Stimulated activated CD4-positive, alpha-beta T cell treated with anti-CD3 and anti-CD28 coated beads, TNF-alpha, amount 100 ng/mL, for 4 hours (primary cell): ENCODE results near the gene ITGA5.

Experiments
- DNase-seq, 3 experiments: peaks; one replicate each; pipeline ENCODE4 v3.0.0-alpha.2; 2020; ENCODE audit warnings: low read depth in 3 of 3

Gene ITGA5

DNA sequence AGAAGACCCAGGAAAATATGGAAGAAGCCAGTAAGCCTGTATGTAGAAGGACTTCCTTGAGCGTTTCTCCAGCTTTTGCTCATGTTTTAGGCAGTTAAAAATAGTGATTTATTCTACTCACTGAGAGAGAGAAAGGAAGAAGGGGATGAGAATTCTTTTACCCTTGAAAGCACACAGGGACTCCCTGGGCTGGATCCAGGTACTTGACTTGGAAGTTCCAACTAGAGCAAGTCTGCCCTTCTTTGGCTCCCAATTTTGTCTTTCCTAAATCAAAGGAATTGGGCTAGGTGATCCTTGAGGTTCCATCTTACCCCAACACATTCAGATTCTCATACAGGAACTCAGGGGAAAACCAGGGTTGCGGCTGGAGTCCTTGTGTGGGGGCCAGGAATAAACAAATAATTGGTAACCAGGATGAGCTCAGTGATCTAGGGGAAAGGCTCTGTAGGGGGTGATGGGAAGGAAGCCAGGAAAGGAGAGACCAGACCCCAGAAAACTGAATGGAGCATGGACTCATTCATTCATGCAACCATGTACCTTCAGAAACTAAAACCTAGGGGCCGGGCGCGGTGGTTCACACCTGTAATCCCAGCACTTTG is 11.5 kb upstream of the ITGA5 start:
- DNase-seq = no peak

DNA sequence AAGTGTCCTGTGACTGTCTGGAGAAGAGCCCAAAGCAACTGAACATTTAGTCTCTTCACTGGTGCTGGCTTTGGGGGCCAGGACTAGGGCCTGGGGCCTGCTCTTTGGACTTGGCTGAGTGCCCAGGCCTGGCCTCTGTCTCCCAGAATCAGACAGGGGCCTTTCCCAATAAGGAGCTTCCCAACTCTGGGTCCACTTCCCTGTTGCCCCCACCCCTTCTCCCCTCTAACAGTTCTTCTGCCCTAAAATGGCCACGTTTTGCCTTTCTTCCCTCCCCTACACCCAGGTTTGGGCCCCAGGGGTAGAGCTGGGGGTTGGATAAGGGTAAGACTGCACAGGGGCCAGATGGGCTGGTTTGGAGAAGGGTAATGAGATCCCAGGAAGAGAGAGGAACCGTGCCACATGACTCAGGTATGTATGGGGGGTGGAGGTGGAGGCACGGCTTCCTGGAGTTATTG is 10.0 kb upstream of the ITGA5 start:
- no peak for DNase-seq

DNA sequence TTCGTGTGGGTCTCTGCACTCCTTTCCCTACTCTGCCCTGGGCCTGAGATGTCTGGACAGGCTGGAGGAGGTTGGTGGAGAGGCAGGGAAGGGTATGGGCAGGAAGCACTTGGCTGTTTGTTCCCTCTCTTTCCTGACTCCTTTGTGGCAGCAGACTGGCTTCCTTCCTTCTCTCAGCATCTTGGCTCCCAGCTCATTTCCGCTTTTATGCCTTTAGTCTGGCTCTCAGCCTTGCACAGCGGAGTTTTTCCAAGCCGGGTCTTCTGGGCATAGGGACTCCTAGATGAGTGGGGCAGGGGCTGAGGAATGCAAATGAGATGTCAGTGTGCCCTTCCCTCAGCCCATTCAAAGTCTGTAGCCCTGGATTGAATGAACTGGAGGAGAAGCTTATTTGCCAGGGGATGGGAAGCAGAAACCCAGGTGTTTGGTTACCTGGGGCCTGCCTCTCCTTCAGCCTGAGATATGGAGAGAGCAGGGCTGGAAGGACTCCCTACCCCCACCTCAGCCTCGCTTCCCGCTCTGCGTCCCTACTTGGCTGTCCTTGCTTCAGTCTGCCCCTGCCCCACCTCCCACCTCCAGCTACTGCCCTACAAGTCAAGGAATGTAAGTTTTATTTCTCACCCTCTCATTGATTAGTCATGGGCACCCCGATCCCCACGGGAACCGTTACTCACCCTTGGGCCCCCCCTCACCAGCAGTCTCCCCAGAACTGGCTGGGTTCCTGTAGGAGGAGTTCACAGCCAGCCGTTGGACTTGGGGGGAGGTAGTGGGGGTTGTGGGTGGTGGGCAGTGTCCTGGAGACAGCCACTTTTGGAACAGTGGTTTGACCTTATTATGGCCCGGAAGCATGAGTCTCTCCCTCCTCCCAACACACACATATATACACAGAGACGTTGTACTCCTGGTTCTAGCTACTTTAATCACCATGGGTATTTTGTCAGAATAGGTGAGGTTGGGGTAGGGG is 9.3 kb upstream of the ITGA5 start:
- DNase-seq = no peak

DNA sequence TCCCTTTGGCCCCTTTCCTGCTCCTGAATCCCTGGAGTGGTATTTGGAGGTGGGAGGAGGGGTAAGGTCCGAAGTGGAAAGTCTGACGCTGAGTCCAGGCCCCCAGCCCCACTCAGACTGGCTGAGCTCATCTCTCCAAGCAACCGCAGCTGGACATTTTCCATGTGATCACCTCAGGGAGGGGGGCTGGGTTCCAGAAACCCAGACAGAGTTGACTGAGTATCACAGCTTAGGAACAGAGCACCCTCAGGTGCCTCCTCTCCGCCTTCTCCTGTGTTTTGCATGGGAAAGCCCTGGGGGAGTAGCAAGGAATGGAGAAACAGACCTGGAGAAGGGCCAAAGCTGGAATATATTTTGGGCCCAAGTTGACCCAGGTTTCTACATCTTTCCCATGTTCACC is 8.0 kb upstream of the ITGA5 start:
- DNase-seq = no peak

DNA sequence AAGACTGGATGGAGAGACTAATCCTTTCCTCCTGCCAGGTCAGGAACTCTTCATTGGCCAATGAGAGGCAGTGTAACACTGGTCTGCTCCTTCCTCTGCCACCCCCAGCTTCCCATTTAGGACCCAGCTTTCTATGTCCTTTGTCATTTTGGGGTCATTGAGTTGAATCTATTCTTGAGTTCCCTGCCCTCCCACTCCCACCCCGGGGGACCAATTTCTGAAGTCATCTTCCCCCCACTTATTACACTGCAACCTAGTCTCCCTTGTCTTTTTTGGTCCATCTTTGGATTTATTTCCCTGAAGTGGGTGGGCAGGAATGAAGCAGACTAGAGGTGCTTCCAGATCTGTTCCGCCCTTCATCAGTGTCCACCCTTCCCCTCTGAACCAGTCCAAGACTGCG is 7.6 kb upstream of the ITGA5 start:
- no peak for DNase-seq

DNA sequence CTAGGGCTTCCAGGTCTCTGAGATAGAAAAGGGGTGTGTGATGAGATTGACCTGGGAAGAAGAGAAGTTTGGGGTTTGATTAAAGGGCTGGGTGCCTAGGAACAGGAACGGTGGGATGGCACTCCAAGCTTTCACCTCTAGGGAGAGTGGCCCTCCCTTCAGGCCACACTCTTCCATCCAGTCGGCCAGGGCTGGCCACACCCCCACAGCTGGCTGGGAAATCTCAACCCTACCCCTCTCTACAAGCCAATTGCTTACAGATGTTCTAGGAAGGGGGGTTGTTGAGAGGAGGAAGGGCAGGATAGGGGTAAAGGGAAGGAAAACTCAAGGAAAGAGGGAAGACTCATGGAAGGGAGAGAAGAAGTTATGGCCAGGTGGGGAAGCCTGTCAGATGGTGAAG is 6.6 kb upstream of the ITGA5 start:
- DNase-seq = no peak

DNA sequence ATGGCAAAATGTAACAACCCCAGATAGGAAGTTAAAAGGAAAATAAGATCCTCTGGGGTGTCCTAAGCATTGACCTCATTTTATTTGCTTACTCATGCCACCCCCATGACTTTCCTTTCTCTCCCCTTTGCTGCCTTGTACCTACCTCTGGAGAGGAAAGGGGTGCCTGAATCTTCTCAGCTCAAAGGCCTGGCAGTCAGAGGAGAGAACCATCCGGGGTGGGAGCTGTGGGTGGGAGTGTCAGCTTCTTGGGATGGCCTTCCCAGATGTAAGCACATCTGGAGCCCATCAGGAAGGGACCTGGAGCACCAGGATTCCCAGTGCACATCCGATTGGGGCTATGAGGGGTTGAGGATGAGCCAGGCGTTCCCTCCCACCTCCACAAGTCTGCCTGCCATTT is 5.2 kb upstream of the ITGA5 start:
- DNase-seq = no peak

DNA sequence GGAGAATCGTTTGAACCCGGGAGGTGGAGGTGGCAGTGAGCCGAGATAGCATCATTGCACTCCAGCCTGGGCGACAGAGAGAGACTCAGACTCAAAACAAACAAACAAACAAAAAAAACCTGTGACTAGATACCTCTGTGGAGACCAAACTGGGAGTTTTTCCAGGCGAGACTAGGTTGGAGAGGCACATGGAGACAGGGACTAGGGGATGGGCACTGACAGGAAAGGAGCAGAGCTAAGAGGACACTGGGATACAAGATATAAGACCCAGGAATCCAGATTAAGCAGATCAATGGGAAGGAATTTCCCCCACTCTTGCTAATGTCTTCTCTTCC is 4.7 kb upstream of the ITGA5 start:
- no peak for DNase-seq

DNA sequence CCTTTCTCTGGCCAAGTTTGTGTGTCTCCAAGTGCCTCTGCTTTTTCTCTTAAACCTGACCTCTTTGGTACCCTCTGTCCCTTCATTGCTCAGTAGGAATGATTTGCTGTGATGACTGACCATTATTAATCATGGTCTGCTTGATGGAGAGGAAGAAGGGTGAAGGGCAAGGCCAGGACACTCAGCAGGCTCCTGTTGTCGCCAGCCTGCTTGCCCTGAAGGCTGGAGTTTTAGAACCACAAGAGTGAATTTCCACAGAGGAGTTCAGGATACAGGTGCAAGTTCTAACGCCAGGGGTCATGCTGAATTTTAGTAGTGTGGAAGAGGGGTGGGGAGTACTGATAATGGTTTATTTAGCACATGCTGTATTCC is 2.8 kb upstream of the ITGA5 start:
- no peak for DNase-seq

DNA sequence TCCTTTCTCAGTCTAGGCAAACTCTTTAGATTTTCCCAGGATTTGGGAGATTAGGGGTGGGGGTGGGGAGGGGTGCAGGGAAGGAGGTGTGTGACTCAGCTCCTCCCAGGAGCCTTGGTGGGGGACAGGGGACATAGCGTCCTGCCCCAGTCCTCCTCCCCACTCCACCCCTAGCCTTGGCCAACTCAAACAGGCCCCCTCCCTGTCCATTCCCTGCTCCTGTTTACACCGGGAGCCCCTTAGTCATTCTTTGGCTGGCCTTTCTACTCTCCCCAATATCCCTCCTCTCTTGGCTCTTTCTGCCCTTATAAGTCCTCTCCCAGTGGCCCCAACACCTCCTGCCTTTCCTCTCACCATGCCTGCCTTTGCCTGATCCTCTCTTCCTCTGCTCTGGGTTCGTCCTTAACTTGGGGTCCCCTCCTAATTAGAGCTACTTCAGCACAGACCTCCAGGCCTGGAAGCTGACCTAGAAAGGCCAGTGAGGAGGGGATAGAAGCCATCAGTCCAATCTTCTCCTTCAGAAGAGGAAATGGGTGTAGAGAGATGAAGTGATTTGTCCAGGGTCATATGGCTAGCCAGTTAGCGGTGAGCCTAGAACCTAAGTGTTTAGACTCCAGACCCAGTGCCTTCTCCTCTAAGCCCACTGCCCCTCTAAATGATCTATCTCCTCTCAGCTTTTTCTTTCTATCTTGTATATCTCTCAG is 2.3 kb upstream of the ITGA5 start:
- DNase-seq = no peak

DNA sequence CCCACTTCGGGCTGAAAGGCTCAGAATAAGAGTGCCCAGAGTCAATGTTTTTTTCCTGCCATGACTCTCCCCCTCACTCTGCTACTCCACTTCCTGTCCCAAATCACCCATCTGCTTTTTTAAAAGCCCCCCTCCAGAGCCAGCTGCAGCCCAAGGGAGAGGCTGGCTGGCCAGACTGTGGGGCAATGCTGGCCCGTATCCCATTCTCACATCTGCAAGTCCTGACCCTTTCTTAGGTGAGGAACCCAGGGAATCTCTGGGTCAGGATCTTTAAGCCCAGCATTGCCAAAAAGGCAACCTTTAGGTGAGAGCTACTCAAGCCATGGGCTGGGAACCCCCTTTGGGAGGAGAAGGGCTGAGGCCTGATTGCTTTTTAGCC is 1.7 kb upstream of the ITGA5 start:
- no peak for DNase-seq

DNA sequence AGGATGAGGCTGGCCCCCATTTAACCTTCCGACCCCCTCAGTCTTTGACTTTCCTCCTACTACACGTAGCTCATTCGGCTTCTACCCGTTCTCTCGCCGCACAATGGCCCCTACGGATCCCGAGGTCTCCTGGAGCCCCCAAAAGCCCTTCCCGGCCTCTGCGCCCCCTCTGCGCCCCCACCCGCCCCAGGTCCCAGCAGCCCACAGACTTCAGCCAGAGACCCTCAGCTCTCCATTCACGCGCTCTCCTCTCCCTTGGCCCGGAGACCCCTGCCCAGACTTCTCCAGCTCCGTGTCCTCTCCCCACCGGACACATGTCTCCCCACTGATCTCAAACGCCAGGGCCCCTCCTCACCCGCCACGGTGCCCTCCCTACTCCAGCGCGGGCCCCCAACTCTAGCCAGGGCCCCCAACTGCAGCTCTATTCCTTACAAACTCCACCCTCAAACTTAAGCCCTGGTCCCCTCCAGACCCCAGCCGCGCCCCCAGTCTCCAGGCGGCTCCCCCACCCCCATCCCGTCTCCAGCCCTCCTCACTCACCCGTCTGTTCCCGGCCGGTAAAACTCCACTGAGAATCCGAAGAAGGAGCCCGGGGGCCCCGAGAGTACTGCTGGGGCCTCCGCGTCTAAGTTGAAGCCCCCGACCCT is 502 bp downstream of the ITGA5 start:
- no peak for DNase-seq

DNA sequence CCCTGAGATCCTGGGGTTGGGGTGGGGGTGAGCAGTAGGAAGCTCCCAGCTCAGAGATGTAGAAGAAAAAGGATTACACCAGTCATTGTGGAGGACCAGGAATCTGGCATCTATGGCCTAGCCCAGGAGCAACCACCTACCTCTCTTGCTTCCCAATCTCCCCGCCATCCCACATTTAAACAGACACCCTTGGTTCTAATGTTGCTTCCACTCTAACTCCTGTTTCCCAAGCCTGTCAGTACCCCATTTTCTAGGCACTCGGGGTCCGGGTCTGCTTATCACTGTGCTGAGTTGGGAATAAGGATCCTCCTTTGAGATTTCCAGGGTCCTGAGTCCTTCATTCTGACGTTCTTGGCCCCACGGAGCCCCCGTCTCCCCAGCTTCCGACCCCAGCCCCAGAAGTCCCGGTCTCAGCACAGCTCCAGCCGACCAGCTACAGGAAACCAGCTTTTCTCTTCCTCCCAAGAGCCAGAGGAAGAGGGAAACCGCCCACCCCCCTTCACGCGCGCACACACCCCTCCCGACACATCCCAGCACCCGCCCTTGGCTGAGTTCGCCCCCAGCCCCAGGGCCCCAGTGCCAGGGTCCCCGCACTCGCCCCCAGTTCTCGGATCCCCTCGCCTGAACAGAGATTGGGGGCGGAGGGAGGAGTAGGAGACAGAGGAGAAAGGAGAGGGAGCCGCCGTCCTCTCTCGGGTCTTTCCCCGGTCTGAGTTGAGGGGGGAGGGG is 1.2 kb downstream of the ITGA5 start:
- DNase-seq = no peak

DNA sequence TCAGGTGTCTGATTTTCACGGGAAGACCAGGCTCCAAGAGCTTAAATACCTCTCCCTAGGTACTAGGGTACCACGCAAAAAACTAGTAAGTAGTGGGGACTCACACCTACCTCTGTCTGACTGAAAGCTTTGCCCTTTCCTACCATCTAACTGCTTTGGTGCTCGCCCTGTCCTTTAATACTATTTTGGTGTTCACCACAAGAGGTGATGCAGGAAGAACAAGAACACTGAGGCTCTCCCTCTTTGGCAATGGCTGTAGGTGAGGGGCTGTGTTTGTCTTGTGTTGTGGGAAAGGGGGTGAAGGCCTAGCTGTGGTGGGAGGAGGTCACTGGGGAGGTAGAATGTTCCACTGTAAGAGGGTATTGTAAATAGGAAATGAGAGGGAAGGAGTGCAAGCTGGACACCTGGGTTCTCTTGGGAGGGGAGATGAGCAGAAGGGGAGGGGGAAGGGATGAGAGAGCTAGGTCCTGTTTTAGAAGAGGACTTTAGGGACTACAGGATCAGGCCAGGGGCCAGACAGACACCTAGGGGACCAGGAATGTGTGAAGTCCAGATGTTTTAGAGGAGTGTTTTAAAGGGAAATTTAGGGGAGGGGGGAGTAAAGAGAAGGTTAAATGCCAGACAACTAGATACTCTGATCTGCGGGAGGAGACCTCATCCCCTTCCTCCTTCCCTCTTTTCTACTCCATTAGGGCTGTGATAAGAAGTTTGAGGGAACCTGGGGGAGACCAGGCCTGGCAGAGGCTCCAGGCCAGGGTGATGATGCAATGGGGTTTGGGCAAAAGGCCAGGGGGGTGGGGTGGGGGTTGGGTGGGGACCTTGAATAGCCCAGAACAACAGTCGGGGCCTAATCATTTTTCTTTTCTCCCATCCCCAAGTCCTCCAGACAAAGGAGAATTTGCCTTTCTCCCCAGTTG is 2.1 kb downstream of the ITGA5 start:
- no peak for DNase-seq

DNA sequence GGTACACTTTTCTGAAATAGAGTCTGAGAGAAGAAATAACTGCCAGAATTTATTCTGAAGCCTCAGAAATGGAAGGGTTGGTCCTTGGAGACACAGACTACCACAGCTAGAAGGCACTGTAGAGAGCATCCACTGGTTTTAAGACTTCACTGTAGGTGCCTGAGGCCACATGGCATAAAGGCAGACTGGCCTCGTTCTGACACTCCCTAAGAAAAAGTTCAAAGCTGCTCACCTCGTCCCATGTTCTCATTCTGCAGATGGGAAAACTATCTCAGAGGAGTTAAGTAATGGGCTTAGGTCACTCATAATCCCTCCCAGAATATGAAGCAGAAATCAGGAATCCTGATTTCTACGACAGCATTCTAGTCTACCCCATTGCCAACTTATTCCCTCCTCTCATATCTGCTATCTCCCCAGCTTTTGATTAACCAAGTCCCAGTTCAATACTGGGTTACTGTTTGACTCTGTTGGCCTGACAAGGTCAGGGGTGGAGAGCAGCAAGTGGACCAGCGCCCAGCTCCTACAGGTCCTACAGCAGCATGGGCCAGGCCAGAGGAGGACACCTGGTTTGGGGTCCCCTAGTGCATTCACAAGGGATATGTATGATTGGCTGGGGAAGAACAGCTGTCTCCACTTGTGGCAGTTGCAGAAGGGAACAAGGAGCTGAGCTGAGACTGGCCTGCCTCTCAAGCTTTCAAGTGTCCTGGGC is 3.7 kb downstream of the ITGA5 start:
- DNase-seq = no peak

DNA sequence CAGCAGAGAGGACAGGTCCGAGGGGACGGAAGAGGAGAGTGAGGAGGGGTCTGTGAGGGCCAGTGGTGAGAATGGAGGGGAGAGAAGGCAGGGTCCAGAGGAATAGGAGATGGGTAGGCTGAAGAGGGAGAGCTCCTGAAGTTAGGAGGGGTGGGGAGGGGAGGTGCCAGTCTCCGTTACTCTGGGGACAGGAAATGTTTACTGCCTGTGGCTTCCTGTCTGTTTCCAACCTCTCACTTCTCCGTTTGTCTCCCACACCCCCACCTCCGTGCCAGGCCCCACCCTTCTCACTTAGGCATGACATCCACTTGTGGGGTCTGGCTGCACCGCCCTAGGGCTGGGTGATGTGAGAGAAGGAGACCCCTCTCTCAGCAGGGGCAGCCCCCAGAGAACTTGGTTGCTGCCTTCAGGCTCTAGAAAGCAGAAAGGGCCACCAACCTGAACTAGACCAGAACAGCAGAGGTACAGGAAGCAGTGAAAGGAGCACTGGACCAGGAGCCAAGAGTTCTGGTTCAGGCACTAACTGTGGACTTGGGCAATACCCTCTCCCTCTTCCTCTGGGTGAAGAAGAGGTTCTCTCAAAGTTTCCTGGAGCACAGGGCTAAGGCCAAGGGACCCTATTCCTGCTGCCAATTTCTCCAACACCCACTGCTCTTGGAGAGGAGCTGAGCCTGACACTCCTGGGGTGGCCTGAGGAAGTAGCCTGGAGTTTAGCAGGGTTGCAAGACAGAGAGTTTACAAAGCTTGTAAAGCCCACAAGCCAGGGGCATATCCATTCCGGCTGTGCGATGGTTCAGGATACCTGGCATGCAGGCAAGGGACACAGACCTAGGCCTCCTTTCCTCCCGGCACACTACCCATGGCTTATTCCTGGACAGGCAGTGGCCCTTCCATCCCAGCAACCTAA is 5.5 kb downstream of the ITGA5 start:
- DNase-seq = peak in 2 of 3 experiments; percentile 45 to 66

DNA sequence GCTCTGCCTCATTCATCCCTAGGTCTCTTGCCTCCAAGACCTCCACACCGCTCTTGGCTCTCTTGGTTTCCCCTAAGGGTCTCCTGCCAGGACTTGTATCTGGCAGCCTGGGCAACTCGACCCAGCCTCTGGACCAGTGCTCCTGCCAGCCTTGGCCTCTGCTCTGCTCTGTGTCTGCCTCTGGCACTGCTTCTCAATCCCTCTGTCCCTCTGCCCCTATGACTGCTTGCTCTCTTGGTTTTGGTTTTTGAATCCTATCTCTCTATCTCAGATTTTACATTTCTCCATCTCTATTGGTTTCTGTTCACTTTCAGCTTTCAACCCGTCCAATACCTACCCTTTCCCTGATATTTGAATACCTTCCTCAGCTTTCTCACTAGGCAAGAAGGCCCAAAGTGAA is 6.3 kb downstream of the ITGA5 start:
- DNase-seq = no peak

DNA sequence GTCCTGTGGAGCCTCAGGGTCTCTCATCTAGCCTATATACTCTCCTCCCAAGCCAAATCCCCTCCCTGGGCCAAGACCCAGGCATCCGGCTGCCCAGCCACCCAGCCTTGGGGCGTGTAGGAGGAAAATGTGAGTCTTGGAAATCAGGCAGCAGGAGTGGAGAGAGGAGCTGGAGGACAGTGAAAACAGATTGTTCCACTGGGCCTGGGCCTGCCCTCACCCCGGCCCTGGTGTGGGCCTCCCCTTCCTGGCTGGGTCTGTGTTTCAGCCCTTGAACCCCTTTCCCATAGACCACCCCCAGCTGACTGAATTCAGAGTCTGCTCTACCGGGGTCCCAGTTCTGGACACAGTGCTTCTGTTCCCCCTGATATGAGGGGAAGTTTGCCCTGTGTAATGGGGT is 6.7 kb downstream of the ITGA5 start:
- DNase-seq = no peak
